GM12878 (cell line): Measurements from ENCODE around the gene TMEM41A. TPM values are rescaled to one million over a fixed set of nuclear protein-coding genes. Genes with fewer than 3 reads are reported as not detected.

Experiments
- ATAC-seq: fragments of 200-7000 bp; cut with Tn5 transposase; 3 replicates; pipeline ENCODE4 v1.9.1; 2020; ENCODE audit warnings: mild to moderate bottlenecking, moderate library complexity
- BruUV-seq: library from RNA; stranded (reverse); fragments of 400-500 nt; replicated peaks from 2 replicates; lab custom pipeline; 2021; lab: Mats Ljungman, UMichigan
- CTCF ChIA-PET: fragments of 300-600 bp; sonication (Branson Sonifier 250); formaldehyde crosslinking; extraction: SDS; loops from one replicate; lab custom pipeline; 2021; ENCODE audit warnings: inconsistent platforms; lab: Yijun Ruan, JAX
- POLR2A ChIA-PET: fragments of 350-600 bp; formaldehyde crosslinking; extraction: SDS; loops from one replicate; lab custom pipeline; 2021; ENCODE audit warnings: inconsistent platforms; lab: Charles Lee
- RAD21 ChIA-PET: fragments of 300-600 bp; sonication (Branson Sonifier 250); formaldehyde crosslinking; loops from one replicate; lab custom pipeline; 2023; ENCODE audit warnings: antibody characterized with exemption; ENCODE audit not compliant: unreplicated experiment; lab: Charles Lee
- SMC1A ChIA-PET: fragments of 300-600 bp; sonication (Branson Sonifier 250); formaldehyde crosslinking; loops from one replicate; lab custom pipeline; 2023; ENCODE audit not compliant: unreplicated experiment, uncharacterized antibody; lab: Charles Lee
- DNase-seq: peaks from one replicate; pipeline ENCODE4 v3.0.0-alpha.2; 2011; ENCODE audit warnings: low read depth, low spot score
- FAIRE-seq: peaks from 3 replicates; lab custom pipeline; 2011; peaks lifted over from hg19 to GRCh38; lab: Jason Lieb, UNC
- H2AFZ ChIP-seq: 2 replicates; pipeline ENCODE4 v1.6.0; 2011; ENCODE audit warnings: low read depth, low read length, control low read depth; ENCODE audit not compliant: control insufficient read depth
- H3K27ac ChIP-seq: 2 replicates; pipeline ENCODE4 v1.5.1; 2011; ENCODE audit warnings: control low read depth; ENCODE audit not compliant: control insufficient read depth, insufficient read depth
- H3K27me3 ChIP-seq, 2 experiments: replicated peaks in 1 of 2; 2 replicates each; pipeline versions ENCODE4 v1.6.0 to v1.6.1; 2011; ENCODE audit warnings: low read length in 1 of 2; ENCODE audit not compliant: control insufficient read depth in 2 of 2, insufficient read depth in 2 of 2
- H3K36me3 ChIP-seq, 2 experiments: 2 replicates each; pipeline ENCODE4 v1.5.1; 2011; ENCODE audit warnings: low read length in 1 of 2; ENCODE audit not compliant: control insufficient read depth in 2 of 2, insufficient read depth in 2 of 2
- H3K4me1 ChIP-seq: 2 replicates; pipeline ENCODE4 v1.6.1; 2011; ENCODE audit warnings: mild to moderate bottlenecking, low read length, moderate library complexity, mixed read lengths; ENCODE audit not compliant: control insufficient read depth, insufficient read depth
- H3K4me2 ChIP-seq: 2 replicates; pipeline ENCODE4 v1.6.0; 2011; ENCODE audit warnings: control low read depth; ENCODE audit not compliant: control insufficient read depth, insufficient read depth
- H3K4me3 ChIP-seq: fragments of 200-600 bp; sonication (generic); 2 replicates; pipeline ENCODE4 v1.5.1; 2016
- H3K79me2 ChIP-seq: 2 replicates; pipeline ENCODE4 v1.6.0; 2011; ENCODE audit warnings: low read length; ENCODE audit not compliant: control insufficient read depth, insufficient read depth
- H3K9ac ChIP-seq: 2 replicates; pipeline ENCODE4 v1.8.0; 2011; ENCODE audit warnings: low read length, control low read depth, mixed read lengths; ENCODE audit not compliant: control insufficient read depth, insufficient read depth
- H3K9me3 ChIP-seq: replicated peaks from 3 replicates; pipeline ENCODE4 v1.5.1; 2011; ENCODE audit warnings: mild to moderate bottlenecking, low read length; ENCODE audit not compliant: control insufficient read depth, insufficient read depth
- H4K20me1 ChIP-seq: 2 replicates; pipeline ENCODE4 v1.6.0; 2011; ENCODE audit not compliant: control insufficient read depth, insufficient read depth
- HCFC1 ChIP-seq: fragments of 150-350 bp; IDR thresholded peaks from 2 replicates; pipeline ENCODE4 v1.6.1; 2014; ENCODE audit warnings: low read length
- JUND ChIP-seq: IDR thresholded peaks from 2 replicates; pipeline ENCODE4 v1.6.1; 2012; ENCODE audit warnings: low read depth, mild to moderate bottlenecking, low read length, improper control_type of control experiment, moderate library complexity
- PAX8 ChIP-seq: fragments of 450-650 bp; IDR thresholded peaks from 2 replicates; pipeline ENCODE4 v1.6.1; 2017; ENCODE audit warnings: mild to moderate bottlenecking, moderate library complexity
- WGBS: methylation state at CpG from one replicate; pipeline ENCODE4 v1.1.6; 2016; ENCODE audit warnings: low lambda C conversion rate; ENCODE audit not compliant: insufficient replicate concordance, insufficient coverage; ENCODE audit errors: missing lambda C conversion rate; 5-methylcytosine and 5-hydroxymethylcytosine counted together
- in situ Hi-C: fragments of 300-500 bp; cut with MboI; formaldehyde crosslinking; loops from 9 replicates; pipeline ENCODE4 v1.14.3; 2018; ENCODE audit warnings: mixed read lengths
- intact Hi-C: fragments of 100-400 bp; cut with micrococcal nuclease; formaldehyde crosslinking; loops from one replicate; pipeline ENCODE4 v1.14.2; 2022; ENCODE audit not compliant: unreplicated experiment
- polyA plus RNA-seq, 11 experiments: library from polyadenylated mRNA; depleted of rRNA in 4 of 11; unstranded in 6 of 11; stranded (reverse) in 5 of 11; fragments of >200 nt; fragmentation: Nextera tagmentation in 4 of 11; fragmentation: Illumina TruSeq in 1 of 11; extraction: Ambion mirVana in 4 of 11; extraction: Trizol in 1 of 11; gene quantifications; 1 replicate in 1 of 11; 2 replicates in 10 of 11; pipeline versions ENCODE4 v1.2.1 to v1.2.3, GENCODE V29; 2011 to 2016; ENCODE audit warnings: inconsistent platforms in 2 of 11, missing spikeins in 2 of 11, low read depth in 1 of 11
- total RNA-seq, 4 experiments: library from RNA; depleted of rRNA in 3 of 4; stranded (reverse); fragments of >200 nt in 3 of 4; fragmentation: Illumina TruSeq in 1 of 4; extraction: Trizol in 1 of 4; gene quantifications; 2 replicates each; pipeline versions ENCODE4 v1.2.1 to v1.2.3, GENCODE V29; 2013 to 2021
- TF ChIP-seq, protein P1 (sequence below): fragments of 450-650 bp; IDR thresholded peaks from 2 replicates; pipeline ENCODE4 v1.6.1; 2017; ENCODE audit warnings: mild to moderate bottlenecking, low read depth, inconsistent platforms; ENCODE audit not compliant: poor library complexity, severe bottlenecking

The TMEM41A gene
- total and polyA plus RNA-seq, 10 of the 15 experiments (the other 5 are each of a cell fraction or from before 2014, with no cell fraction given) = 13.9 to 33.2 (median 21.8) TPM

DNA sequence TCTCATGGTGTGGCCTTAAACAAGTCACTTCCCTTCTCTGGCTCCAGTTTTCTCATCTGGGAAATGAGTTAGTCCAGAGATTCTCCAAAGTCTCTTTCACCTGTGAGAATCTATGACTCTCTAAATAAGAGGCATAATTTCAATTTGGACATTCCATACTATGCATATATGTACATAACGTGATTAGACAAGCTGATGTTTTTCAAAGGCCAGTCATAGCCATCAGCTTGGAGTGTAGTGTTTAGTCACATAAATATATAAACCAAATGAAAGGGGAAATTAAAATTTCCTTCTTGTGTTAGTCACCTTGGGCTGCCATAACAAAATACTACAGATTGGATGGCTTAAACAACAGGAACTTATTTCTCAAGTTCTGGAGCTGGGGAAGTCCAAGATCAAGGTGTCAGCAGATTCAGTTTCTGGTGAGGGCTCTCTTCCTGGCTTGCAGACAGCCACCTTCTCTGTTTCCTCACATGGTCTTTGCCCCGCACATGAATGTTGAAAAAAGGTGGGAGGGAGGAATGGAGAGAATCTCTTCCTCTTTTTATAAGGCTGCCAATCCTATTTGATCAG lies 19.4 kb downstream of the TMEM41A start:
- ATAC-seq (no peak), FAIRE-seq (no peak), DNase-seq (no peak)
- Histone ChIP-seq H3K79me2 (no peaks in the 10 kb centered on the region), H3K27me3 (no peaks in the 10 kb centered on the region), H3K4me2 (no peak overlapping the region), H2AFZ (no peak overlapping the region), H3K27ac (no peak overlapping the region), H3K9me3 (peaks cover 3% of the 10 kb centered on the region; the same call in 2 of the 3 replicates), H4K20me1 (no peaks in the 10 kb centered on the region), H3K36me3 (peaks cover 0 to 17% of the 10 kb centered on the region in 2 experiments; a peak in 2 of 4 replicates), H3K9ac (no peak overlapping the region), H3K4me3 (no peak overlapping the region), H3K4me1 (no peaks in the 10 kb centered on the region)
- ChIA-PET RAD21 (interaction anchor here (1.3 to 1.6 kb wide), 2 partner anchors 10 to 80 kb away, joined by 3 to 4 read pairs; no protein-coding TSS in a partner anchor), CTCF (interaction anchor here (1.1 kb wide), 1 partner anchor 133 kb away, joined by 3 read pairs; no protein-coding TSS in a partner anchor), POLR2A (interaction anchor here (0.7 kb wide), 2 partner anchors 13 to 334 kb away, joined by 3 to 4 read pairs; no protein-coding TSS in a partner anchor), SMC1A (interaction anchor here (1.2 kb wide), 1 partner anchor 10 kb away, joined by 4 read pairs; no protein-coding TSS in a partner anchor)
- WGBS = 98% methylated on average over 2 of the region's 2 CpGs
- TF ChIP-seq PAX8 (no peak), JUND (no peak), HCFC1 (no peak)
- TF ChIP-seq, protein P1, sequence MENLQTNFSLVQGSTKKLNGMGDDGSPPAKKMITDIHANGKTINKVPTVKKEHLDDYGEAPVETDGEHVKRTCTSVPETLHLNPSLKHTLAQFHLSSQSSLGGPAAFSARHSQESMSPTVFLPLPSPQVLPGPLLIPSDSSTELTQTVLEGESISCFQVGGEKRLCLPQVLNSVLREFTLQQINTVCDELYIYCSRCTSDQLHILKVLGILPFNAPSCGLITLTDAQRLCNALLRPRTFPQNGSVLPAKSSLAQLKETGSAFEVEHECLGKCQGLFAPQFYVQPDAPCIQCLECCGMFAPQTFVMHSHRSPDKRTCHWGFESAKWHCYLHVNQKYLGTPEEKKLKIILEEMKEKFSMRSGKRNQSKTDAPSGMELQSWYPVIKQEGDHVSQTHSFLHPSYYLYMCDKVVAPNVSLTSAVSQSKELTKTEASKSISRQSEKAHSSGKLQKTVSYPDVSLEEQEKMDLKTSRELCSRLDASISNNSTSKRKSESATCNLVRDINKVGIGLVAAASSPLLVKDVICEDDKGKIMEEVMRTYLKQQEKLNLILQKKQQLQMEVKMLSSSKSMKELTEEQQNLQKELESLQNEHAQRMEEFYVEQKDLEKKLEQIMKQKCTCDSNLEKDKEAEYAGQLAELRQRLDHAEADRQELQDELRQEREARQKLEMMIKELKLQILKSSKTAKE = no peak
- intact Hi-C loops = no loop called here
- in situ Hi-C loops = no loop called here
- no TSS peak for BruUV-seq
